ENCODE measurements around the gene MGP.

MGP gene

GRCh38 chr12:14890701-14891100, 5.0 kb upstream of the MGP start:
- Mint-ChIP-seq H3K27me3 (peaks cover 13% of the 10 kb centered on the region), H3K4me1 (ENCODE audit: low read depth) (peaks cover 12% of the 10 kb centered on the region), H3K27ac (no peak overlapping the region), H3K9me3 (no peaks in the 10 kb centered on the region), H3K36me3 (ENCODE audit: low read depth) (no peaks in the 10 kb centered on the region), H3K4me3 (no peak overlapping the region)

- Mint-ChIP-seq H3K27me3 (peaks cover 18% of the 10 kb centered on the region), H3K36me3 (ENCODE audit: low read depth) (no peaks in the 10 kb centered on the region), H3K4me1 (ENCODE audit: low read depth) (peaks cover 26% of the 10 kb centered on the region), H3K9me3 (no peaks in the 10 kb centered on the region), H3K27ac (no peak overlapping the region), H3K4me3 (no peak overlapping the region)
Measured at GRCh38 chr12:14886271-14886670, 617 bp upstream of the MGP start.

- peaks cover 4% of the 10 kb centered on the region for H3K9me3 Mint-ChIP-seq
- peaks cover 35% of the 10 kb centered on the region for H3K4me1 Mint-ChIP-seq (ENCODE audit: low read depth)
- H3K27me3 Mint-ChIP-seq, result peaks cover 18% of the 10 kb centered on the region
- H3K36me3 Mint-ChIP-seq (ENCODE audit: low read depth), result no peaks in the 10 kb centered on the region
- peak overlapping the region; percentile 62 for H3K4me3 Mint-ChIP-seq
- no peak overlapping the region for H3K27ac Mint-ChIP-seq
Measured at GRCh38 chr12:14884458-14884878, 1.2 kb downstream of the MGP start.

GRCh38 chr12:14883686-14884085, 2.0 kb downstream of the MGP start:
- peaks cover 18% of the 10 kb centered on the region for H3K27me3 Mint-ChIP-seq
- H3K4me1 Mint-ChIP-seq (ENCODE audit: low read depth), result peaks cover 35% of the 10 kb centered on the region
- no peak overlapping the region for H3K4me3 Mint-ChIP-seq
- H3K36me3 Mint-ChIP-seq (ENCODE audit: low read depth), result no peaks in the 10 kb centered on the region
- peaks cover 4% of the 10 kb centered on the region for H3K9me3 Mint-ChIP-seq
- H3K27ac Mint-ChIP-seq, result no peak overlapping the region

- Mint-ChIP-seq H3K4me1 (ENCODE audit: low read depth) (peaks cover 26% of the 10 kb centered on the region), H3K36me3 (ENCODE audit: low read depth) (no peaks in the 10 kb centered on the region), H3K27ac (peak overlapping the region; percentile 80), H3K27me3 (peaks cover 7% of the 10 kb centered on the region), H3K9me3 (peaks cover 4% of the 10 kb centered on the region), H3K4me3 (peak overlapping the region; percentile 42)
Measured at GRCh38 chr12:14880890-14881453, 4.7 kb downstream of the MGP start.

- no peaks in the 10 kb centered on the region for H3K27me3 Mint-ChIP-seq
- H3K27ac Mint-ChIP-seq, result no peak overlapping the region
- no peaks in the 10 kb centered on the region for H3K36me3 Mint-ChIP-seq (ENCODE audit: low read depth)
- H3K4me1 Mint-ChIP-seq (ENCODE audit: low read depth), result peaks cover 12% of the 10 kb centered on the region
- no peak overlapping the region for H3K4me3 Mint-ChIP-seq
- peaks cover 4% of the 10 kb centered on the region for H3K9me3 Mint-ChIP-seq
Measured at GRCh38 chr12:14879222-14879933, 6.3 kb downstream of the MGP start.

- Mint-ChIP-seq H3K9me3 (peaks cover 4% of the 10 kb centered on the region), H3K36me3 (ENCODE audit: low read depth) (no peaks in the 10 kb centered on the region), H3K4me1 (ENCODE audit: low read depth) (peaks cover 9% of the 10 kb centered on the region), H3K27me3 (no peaks in the 10 kb centered on the region), H3K4me3 (no peak overlapping the region), H3K27ac (no peak overlapping the region)
Measured at GRCh38 chr12:14878488-14878887, 7.2 kb downstream of the MGP start.

GRCh38 chr12:14876833-14877232, 8.8 kb downstream of the MGP start:
- Mint-ChIP-seq H3K27me3 (no peaks in the 10 kb centered on the region), H3K9me3 (peaks cover 4% of the 10 kb centered on the region), H3K4me3 (no peak overlapping the region)

GRCh38 chr12:14874882-14875281, 10.8 kb downstream of the MGP start:
- H3K4me1 Mint-ChIP-seq (ENCODE audit: low read depth), result no peaks in the 10 kb centered on the region
- H3K27ac Mint-ChIP-seq, result no peak overlapping the region
- no peak overlapping the region for H3K4me3 Mint-ChIP-seq
- H3K27me3 Mint-ChIP-seq, result no peaks in the 10 kb centered on the region
- H3K9me3 Mint-ChIP-seq, result no peaks in the 10 kb centered on the region
- no peaks in the 10 kb centered on the region for H3K36me3 Mint-ChIP-seq (ENCODE audit: low read depth)

More at GRCh38 chr12:14876833-14877232, 8.8 kb downstream of the MGP start:
- H3K4me1 Mint-ChIP-seq (ENCODE audit: low read depth), result peaks cover 9% of the 10 kb centered on the region
- no peaks in the 10 kb centered on the region for H3K36me3 Mint-ChIP-seq (ENCODE audit: low read depth)
- no peak overlapping the region for H3K27ac Mint-ChIP-seq

- H3K4me1 Mint-ChIP-seq (ENCODE audit: low read depth), result no peaks in the 10 kb centered on the region
- no peaks in the 10 kb centered on the region for H3K9me3 Mint-ChIP-seq
- H3K36me3 Mint-ChIP-seq (ENCODE audit: low read depth), result no peaks in the 10 kb centered on the region
- H3K27me3 Mint-ChIP-seq, result no peaks in the 10 kb centered on the region
- H3K4me3 Mint-ChIP-seq, result no peak overlapping the region
- no peak overlapping the region for H3K27ac Mint-ChIP-seq
Measured at GRCh38 chr12:14873440-14874185, 12.0 kb downstream of the MGP start.

- H3K9me3 Mint-ChIP-seq, result no peaks in the 10 kb centered on the region
Measured at GRCh38 chr12:14871886-14872285, 13.8 kb downstream of the MGP start.

GRCh38 chr12:14871247-14871646, 14.4 kb downstream of the MGP start:
- no peaks in the 10 kb centered on the region for H3K9me3 Mint-ChIP-seq
- no peak overlapping the region for H3K27ac Mint-ChIP-seq
- H3K4me1 Mint-ChIP-seq (ENCODE audit: low read depth), result no peaks in the 10 kb centered on the region
- no peaks in the 10 kb centered on the region for H3K36me3 Mint-ChIP-seq (ENCODE audit: low read depth)
- H3K27me3 Mint-ChIP-seq, result no peaks in the 10 kb centered on the region
- H3K4me3 Mint-ChIP-seq, result no peak overlapping the region

More at GRCh38 chr12:14871886-14872285, 13.8 kb downstream of the MGP start:
- H3K36me3 Mint-ChIP-seq (ENCODE audit: low read depth), result no peaks in the 10 kb centered on the region
- no peak overlapping the region for H3K27ac Mint-ChIP-seq
- no peak overlapping the region for H3K4me3 Mint-ChIP-seq
- H3K4me1 Mint-ChIP-seq (ENCODE audit: low read depth), result no peaks in the 10 kb centered on the region
- H3K27me3 Mint-ChIP-seq, result no peaks in the 10 kb centered on the region

GRCh38 chr12:14868916-14869506, 16.6 kb downstream of the MGP start:
- no peak overlapping the region for H3K27ac Mint-ChIP-seq

GRCh38 chr12:14860490-14860889, 25.2 kb downstream of the MGP start:
- peaks cover 13% of the 10 kb centered on the region for H3K9me3 Mint-ChIP-seq
- H3K4me3 Mint-ChIP-seq, result no peak overlapping the region
- no peak overlapping the region for H3K27ac Mint-ChIP-seq
- H3K27me3 Mint-ChIP-seq, result no peaks in the 10 kb centered on the region
- H3K4me1 Mint-ChIP-seq (ENCODE audit: low read depth), result no peaks in the 10 kb centered on the region
- peaks cover 5% of the 10 kb centered on the region for H3K36me3 Mint-ChIP-seq (ENCODE audit: low read depth)

More at GRCh38 chr12:14868916-14869506, 16.6 kb downstream of the MGP start:
- Mint-ChIP-seq H3K4me1 (ENCODE audit: low read depth) (no peaks in the 10 kb centered on the region), H3K9me3 (peaks cover 4% of the 10 kb centered on the region), H3K36me3 (ENCODE audit: low read depth) (no peaks in the 10 kb centered on the region), H3K27me3 (no peaks in the 10 kb centered on the region), H3K4me3 (no peak overlapping the region)

GRCh38 chr12:14858513-14858912, 27.1 kb downstream of the MGP start:
- Mint-ChIP-seq H3K36me3 (ENCODE audit: low read depth) (peaks cover 5% of the 10 kb centered on the region), H3K27ac (no peak overlapping the region), H3K9me3 (peaks cover 13% of the 10 kb centered on the region)

More at GRCh38 chr12:14858513-14858912, 27.1 kb downstream of the MGP start:
- no peak overlapping the region for H3K4me3 Mint-ChIP-seq
- H3K27me3 Mint-ChIP-seq, result no peaks in the 10 kb centered on the region
- peaks cover 3% of the 10 kb centered on the region for H3K4me1 Mint-ChIP-seq (ENCODE audit: low read depth)

Data from stimulated activated naive CD8-positive, alpha-beta T cell treated with anti-CD3 and anti-CD28 coated beads, Interleukin-15, Interleukin-2, amounts not matched to agents 100 ng/mL and 50 ng/mL, for 24 hours (primary cell).